ENCODE data around the gene CPSF4L.

DNA sequence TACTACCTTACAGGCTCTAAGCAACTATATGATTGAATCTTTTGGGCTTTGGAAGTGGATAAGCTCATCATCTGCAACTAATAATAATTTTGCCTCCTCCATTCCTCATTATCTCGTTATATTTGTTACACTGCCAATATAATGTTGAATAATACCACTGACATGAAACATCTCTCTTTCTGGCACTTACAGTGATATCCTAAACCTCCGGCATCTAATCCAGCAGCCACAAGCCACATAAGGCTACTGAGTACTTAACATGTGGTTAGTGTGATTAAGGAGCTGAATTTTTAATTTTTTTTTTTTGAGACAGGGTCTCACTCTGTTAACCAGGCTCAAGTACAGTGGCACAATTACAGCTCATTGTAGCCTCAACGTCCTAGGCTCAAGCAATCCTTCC, 40.5 kb upstream of the CPSF4L start:
- TF ChIP-seq, protein P1, sequence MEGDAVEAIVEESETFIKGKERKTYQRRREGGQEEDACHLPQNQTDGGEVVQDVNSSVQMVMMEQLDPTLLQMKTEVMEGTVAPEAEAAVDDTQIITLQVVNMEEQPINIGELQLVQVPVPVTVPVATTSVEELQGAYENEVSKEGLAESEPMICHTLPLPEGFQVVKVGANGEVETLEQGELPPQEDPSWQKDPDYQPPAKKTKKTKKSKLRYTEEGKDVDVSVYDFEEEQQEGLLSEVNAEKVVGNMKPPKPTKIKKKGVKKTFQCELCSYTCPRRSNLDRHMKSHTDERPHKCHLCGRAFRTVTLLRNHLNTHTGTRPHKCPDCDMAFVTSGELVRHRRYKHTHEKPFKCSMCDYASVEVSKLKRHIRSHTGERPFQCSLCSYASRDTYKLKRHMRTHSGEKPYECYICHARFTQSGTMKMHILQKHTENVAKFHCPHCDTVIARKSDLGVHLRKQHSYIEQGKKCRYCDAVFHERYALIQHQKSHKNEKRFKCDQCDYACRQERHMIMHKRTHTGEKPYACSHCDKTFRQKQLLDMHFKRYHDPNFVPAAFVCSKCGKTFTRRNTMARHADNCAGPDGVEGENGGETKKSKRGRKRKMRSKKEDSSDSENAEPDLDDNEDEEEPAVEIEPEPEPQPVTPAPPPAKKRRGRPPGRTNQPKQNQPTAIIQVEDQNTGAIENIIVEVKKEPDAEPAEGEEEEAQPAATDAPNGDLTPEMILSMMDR (IDR thresholded peaks at IDR 0.05; ENCODE audit: insufficient read depth, low read length), result no peak
- TF ChIP-seq, protein P2, sequence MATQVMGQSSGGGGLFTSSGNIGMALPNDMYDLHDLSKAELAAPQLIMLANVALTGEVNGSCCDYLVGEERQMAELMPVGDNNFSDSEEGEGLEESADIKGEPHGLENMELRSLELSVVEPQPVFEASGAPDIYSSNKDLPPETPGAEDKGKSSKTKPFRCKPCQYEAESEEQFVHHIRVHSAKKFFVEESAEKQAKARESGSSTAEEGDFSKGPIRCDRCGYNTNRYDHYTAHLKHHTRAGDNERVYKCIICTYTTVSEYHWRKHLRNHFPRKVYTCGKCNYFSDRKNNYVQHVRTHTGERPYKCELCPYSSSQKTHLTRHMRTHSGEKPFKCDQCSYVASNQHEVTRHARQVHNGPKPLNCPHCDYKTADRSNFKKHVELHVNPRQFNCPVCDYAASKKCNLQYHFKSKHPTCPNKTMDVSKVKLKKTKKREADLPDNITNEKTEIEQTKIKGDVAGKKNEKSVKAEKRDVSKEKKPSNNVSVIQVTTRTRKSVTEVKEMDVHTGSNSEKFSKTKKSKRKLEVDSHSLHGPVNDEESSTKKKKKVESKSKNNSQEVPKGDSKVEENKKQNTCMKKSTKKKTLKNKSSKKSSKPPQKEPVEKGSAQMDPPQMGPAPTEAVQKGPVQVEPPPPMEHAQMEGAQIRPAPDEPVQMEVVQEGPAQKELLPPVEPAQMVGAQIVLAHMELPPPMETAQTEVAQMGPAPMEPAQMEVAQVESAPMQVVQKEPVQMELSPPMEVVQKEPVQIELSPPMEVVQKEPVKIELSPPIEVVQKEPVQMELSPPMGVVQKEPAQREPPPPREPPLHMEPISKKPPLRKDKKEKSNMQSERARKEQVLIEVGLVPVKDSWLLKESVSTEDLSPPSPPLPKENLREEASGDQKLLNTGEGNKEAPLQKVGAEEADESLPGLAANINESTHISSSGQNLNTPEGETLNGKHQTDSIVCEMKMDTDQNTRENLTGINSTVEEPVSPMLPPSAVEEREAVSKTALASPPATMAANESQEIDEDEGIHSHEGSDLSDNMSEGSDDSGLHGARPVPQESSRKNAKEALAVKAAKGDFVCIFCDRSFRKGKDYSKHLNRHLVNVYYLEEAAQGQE (IDR thresholded peaks at IDR 0.05; ENCODE audit: insufficient replicate concordance, low read depth), result no peak
- TF ChIP-seq POLR2AphosphoS5 (IDR thresholded peaks at IDR 0.05; ENCODE audit: low read depth) (no peak), GABPA (IDR thresholded peaks at IDR 0.05; ENCODE audit: low read depth) (no peak), SPI1 (IDR thresholded peaks at IDR 0.05; ENCODE audit: borderline replicate concordance, low read depth) (no peak)

Measured in HL-60 (cell line).